ENCODE results near the gene PPP4R4. TPM values are rescaled to one million over a fixed set of nuclear protein-coding genes. Genes with fewer than 3 reads are reported as not detected.
"Not testable (repeated sequence)": the region's sequence is repeated elsewhere in the genome, so short reads cannot be mapped to it uniquely, and the experiment has no call there.

Gene PPP4R4
- total RNA-seq, 3 donors from 2014 or later: 2.0 to 4.2 (median 2.8) TPM

- no peak for ATAC-seq
- Mint-ChIP-seq H3K4me3 (no peak overlapping the region), H3K4me1 (ENCODE audit: low read depth) (peaks cover 2% of the 10 kb centered on the region), H3K36me3 (ENCODE audit: insufficient read depth) (no peaks in the 10 kb centered on the region), H3K27me3 (ENCODE audit: low read depth) (no peaks in the 10 kb centered on the region), H3K9me3 (no peaks in the 10 kb centered on the region)
- DNase-seq: no peak
Measured at GRCh38 chr14:94237983-94238382, 63.9 kb downstream of the PPP4R4 start.

DNA sequence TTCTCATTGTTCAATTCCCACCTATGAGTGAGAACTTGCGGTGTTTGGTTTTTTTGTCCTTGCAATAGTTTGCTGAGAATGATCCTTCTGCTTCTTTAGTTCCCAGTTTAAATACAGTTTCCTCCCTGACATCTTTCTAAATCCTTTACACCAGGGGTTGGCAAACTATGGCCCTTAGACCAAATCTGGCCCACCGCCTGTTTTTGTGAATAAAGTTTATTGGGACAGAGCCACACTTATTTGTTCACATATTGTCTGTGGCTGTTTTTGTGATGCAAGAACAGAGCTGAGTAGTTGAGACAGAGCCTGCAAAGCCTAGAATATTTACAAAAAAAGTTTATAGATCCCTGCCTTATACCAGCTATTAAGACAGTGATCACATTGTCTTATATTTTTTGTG is 65.3 kb downstream of the PPP4R4 start:
- DNase-seq (no peak), ATAC-seq (no peak)
- Mint-ChIP-seq H3K27me3 (ENCODE audit: low read depth) (no peaks in the 10 kb centered on the region), H3K4me1 (ENCODE audit: low read depth) (peaks cover 2% of the 10 kb centered on the region), H3K4me3 (no peak overlapping the region), H3K36me3 (ENCODE audit: insufficient read depth) (no peaks in the 10 kb centered on the region), H3K9me3 (no peaks in the 10 kb centered on the region)

GRCh38 chr14:94244182-94244581 is 70.1 kb downstream of the PPP4R4 start:
- Mint-ChIP-seq H3K27me3 (ENCODE audit: low read depth) (peaks cover 3% of the 10 kb centered on the region), H3K9me3 (no peaks in the 10 kb centered on the region), H3K4me3 (no peak overlapping the region), H3K4me1 (ENCODE audit: low read depth) (no peaks in the 10 kb centered on the region), H3K36me3 (ENCODE audit: insufficient read depth) (peaks cover 9% of the 10 kb centered on the region)
- DNase-seq: no peak
- no peak for ATAC-seq

GRCh38 chr14:94264195-94264594 is 90.1 kb downstream of the PPP4R4 start:
- not testable (repeated sequence) for H3K4me1 Mint-ChIP-seq (ENCODE audit: low read depth); DNase-seq; H3K36me3 Mint-ChIP-seq (ENCODE audit: insufficient read depth); H3K4me3 Mint-ChIP-seq; ATAC-seq; H3K27me3 Mint-ChIP-seq (ENCODE audit: low read depth)
- H3K9me3 Mint-ChIP-seq: peaks cover 23% of the 10 kb centered on the region

DNA sequence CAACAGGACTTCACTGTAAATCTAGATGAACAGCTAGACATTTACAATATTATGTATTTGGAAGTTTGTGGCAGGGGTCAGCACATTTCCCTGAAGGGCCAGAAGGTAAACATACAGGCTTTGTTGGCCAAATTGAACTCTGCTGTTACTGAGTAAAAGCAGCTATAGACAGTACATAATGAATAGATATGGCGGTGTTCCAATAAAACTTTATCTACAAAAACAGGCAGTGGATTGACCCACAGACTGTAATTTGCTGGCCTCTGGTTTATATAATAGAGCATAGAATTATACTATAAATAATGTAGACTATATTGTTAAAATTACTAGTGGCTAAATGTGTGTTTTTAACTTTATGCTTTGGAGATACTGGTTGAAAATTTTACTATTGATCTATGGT is 93.2 kb downstream of the PPP4R4 start:
- DNase-seq (no peak), ATAC-seq (no peak)
- H3K27me3 Mint-ChIP-seq (ENCODE audit: low read depth): peaks cover 10% of the 10 kb centered on the region
- H3K4me1 Mint-ChIP-seq (ENCODE audit: low read depth): no peaks in the 10 kb centered on the region
- H3K9me3 Mint-ChIP-seq: peaks cover 11% of the 10 kb centered on the region
- peaks cover 5% of the 10 kb centered on the region for H3K36me3 Mint-ChIP-seq (ENCODE audit: insufficient read depth)
- H3K4me3 Mint-ChIP-seq: no peak overlapping the region

DNA sequence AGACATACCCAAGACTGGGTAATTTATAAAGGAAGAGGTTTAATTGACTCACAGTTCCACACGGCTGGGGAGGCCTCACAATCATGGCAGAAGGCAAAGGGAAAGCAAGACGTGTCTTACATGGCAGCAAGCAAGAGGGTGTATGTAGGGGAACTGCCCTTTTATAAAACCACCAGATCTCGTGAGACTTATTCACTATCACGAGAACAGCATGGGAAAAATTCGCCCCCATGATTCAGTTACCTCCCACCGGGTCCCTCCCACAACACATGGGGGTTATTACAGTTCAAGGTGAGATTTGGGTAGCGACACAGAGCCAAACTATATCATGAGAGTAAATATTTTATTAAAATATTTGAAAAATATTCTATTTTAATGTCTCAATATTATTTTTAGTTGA is 94.5 kb downstream of the PPP4R4 start:
- not testable (repeated sequence) for H3K4me1 Mint-ChIP-seq (ENCODE audit: low read depth); DNase-seq; H3K4me3 Mint-ChIP-seq; ATAC-seq; H3K27me3 Mint-ChIP-seq (ENCODE audit: low read depth); H3K9me3 Mint-ChIP-seq; H3K36me3 Mint-ChIP-seq (ENCODE audit: insufficient read depth)

- Mint-ChIP-seq H3K4me3 (no peak overlapping the region), H3K27me3 (ENCODE audit: low read depth) (peaks cover 10% of the 10 kb centered on the region), H3K9me3 (no peaks in the 10 kb centered on the region), H3K36me3 (ENCODE audit: insufficient read depth) (peaks cover 3% of the 10 kb centered on the region), H3K4me1 (ENCODE audit: low read depth) (no peaks in the 10 kb centered on the region)
- DNase-seq: no peak
- no peak for ATAC-seq
Measured at GRCh38 chr14:94269156-94269555, 95.0 kb downstream of the PPP4R4 start.

GRCh38 chr14:94276898-94277561 is 102.9 kb downstream of the PPP4R4 start:
- not testable (repeated sequence) for H3K27me3 Mint-ChIP-seq (ENCODE audit: low read depth); H3K4me1 Mint-ChIP-seq (ENCODE audit: low read depth); H3K36me3 Mint-ChIP-seq (ENCODE audit: insufficient read depth); DNase-seq; H3K4me3 Mint-ChIP-seq; ATAC-seq; H3K9me3 Mint-ChIP-seq

- H3K4me1 Mint-ChIP-seq (ENCODE audit: low read depth): no peaks in the 10 kb centered on the region
- peaks cover 2% of the 10 kb centered on the region for H3K27me3 Mint-ChIP-seq (ENCODE audit: low read depth)
- DNase-seq (no peak), ATAC-seq (no peak)
- no peaks in the 10 kb centered on the region for H3K36me3 Mint-ChIP-seq (ENCODE audit: insufficient read depth)
- H3K4me3 Mint-ChIP-seq: no peak overlapping the region
- H3K9me3 Mint-ChIP-seq: no peaks in the 10 kb centered on the region
Measured at GRCh38 chr14:94278731-94279130, 104.6 kb downstream of the PPP4R4 start.

- ATAC-seq (no peak), DNase-seq (no peak)
- peaks cover 4% of the 10 kb centered on the region for H3K27me3 Mint-ChIP-seq (ENCODE audit: low read depth)
- no peaks in the 10 kb centered on the region for H3K4me1 Mint-ChIP-seq (ENCODE audit: low read depth)
- H3K9me3 Mint-ChIP-seq: no peaks in the 10 kb centered on the region
- H3K4me3 Mint-ChIP-seq: no peak overlapping the region
- no peaks in the 10 kb centered on the region for H3K36me3 Mint-ChIP-seq (ENCODE audit: insufficient read depth)
Measured at GRCh38 chr14:94282991-94283723, 109.0 kb downstream of the PPP4R4 start.

DNA sequence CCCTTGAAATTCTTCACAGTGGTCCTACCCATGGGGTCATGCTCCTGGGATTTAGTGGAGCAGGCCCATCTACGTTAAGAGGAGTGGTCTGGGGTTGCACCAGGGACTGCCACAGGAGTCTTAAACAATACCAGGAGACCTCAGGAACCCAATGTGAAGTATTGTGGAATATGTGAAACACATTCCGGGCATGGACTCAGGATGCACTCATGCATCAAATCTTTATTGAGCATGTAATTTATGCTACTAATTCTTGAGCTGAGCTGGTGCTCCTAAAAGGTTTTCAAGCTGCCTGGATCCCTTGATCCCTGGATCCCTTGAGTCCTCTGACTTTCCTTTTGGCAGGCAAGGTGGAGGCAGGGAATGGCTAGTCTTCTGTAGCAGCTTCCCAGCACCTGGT is 110.1 kb downstream of the PPP4R4 start:
- H3K9me3 Mint-ChIP-seq: no peaks in the 10 kb centered on the region
- no peak overlapping the region for H3K4me3 Mint-ChIP-seq
- ATAC-seq (no peak), DNase-seq (no peak)
- no peaks in the 10 kb centered on the region for H3K36me3 Mint-ChIP-seq (ENCODE audit: insufficient read depth)
- peaks cover 1% of the 10 kb centered on the region for H3K27me3 Mint-ChIP-seq (ENCODE audit: low read depth)
- H3K4me1 Mint-ChIP-seq (ENCODE audit: low read depth): no peaks in the 10 kb centered on the region

DNA sequence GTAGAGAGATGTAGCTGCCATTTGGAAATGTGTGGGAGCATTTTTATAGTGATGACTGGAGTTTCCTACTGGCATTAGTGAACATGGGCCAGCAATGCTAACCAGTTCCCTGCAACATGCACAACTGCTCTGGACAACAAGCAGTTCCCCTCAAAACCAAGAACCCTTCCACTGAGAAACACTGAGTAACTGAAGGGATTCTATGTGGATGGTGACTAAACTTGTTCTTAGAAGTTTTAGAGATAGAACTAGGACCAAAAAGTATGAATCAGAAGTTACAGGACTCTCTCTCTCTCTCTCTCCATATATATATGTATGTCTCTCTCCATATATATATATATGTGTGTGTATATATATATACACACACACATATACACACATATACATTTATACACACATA is 111.0 kb downstream of the PPP4R4 start:
- ATAC-seq (no peak), DNase-seq (no peak)
- no peaks in the 10 kb centered on the region for H3K36me3 Mint-ChIP-seq (ENCODE audit: insufficient read depth)
- H3K4me1 Mint-ChIP-seq (ENCODE audit: low read depth): no peaks in the 10 kb centered on the region
- peaks cover 1% of the 10 kb centered on the region for H3K27me3 Mint-ChIP-seq (ENCODE audit: low read depth)
- H3K9me3 Mint-ChIP-seq: no peaks in the 10 kb centered on the region
- no peak overlapping the region for H3K4me3 Mint-ChIP-seq

DNA sequence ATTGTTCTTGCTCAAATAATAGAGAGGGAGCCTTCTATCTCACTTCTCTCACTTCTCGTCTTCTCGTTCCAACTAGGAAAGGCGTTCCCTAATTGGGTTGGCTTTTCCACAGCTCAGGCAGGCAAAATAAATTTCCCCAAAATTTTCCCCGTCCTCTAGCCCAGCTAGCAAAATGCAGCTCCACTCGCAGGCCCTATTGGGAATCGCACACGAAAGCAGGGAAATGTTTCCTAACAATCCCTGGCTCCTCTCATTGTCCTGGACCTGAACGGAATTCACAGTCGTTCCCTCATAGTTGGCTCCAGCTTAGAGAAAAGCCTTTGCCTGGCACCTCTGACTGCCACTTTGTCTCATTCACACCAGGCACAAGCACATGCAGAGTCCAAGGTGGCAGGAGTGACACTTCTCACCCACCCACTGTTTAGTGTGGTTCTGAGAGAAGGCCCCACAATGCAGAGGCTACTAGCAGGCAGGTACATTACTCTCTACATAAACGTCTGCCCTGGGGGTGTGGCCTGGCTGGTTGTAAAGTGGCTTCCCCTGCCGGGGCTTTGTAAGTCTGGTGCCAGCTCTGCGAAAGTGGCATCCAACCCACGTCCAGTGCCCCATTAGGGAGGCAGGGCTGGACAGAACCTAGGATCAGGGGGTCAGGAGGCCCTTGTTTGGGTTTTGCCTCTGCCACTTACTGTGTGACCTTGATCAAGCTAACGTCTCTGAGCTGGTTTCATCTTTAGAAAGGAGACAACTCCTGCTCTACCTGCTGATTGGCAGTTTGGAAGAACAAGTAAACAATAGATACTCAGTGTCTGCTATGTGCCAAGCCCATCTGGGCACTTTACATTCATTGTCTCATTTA is 114.7 kb downstream of the PPP4R4 start:
- ATAC-seq (no peak), DNase-seq (no peak)
- H3K4me3 Mint-ChIP-seq: no peak overlapping the region
- no peaks in the 10 kb centered on the region for H3K9me3 Mint-ChIP-seq
- peaks cover 3% of the 10 kb centered on the region for H3K27me3 Mint-ChIP-seq (ENCODE audit: low read depth)
- H3K4me1 Mint-ChIP-seq (ENCODE audit: low read depth): no peaks in the 10 kb centered on the region
- H3K36me3 Mint-ChIP-seq (ENCODE audit: insufficient read depth): no peaks in the 10 kb centered on the region

DNA sequence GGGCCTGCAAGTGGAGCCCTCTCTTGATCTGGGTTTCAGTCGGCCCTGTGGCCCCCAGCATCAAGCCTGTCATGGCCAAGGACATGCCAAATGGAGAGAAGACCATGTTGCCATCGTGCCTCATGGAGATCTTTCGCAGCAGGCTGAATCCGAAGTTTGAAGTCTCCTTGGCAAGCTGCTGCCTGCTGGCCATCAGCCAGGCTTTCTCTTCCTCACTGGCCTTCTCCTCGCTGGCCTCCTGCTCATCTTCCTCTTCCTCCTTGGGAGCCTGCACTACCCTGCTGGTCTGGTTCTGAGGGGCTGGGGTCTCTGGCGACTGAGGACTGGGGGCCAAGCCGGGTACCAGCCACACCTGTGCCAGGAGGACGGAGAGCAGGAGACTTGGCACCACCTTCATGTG is 116.1 kb downstream of the PPP4R4 start:
- DNase-seq (no peak), ATAC-seq (no peak)
- no peaks in the 10 kb centered on the region for H3K4me1 Mint-ChIP-seq (ENCODE audit: low read depth)
- H3K27me3 Mint-ChIP-seq (ENCODE audit: low read depth): peaks cover 6% of the 10 kb centered on the region
- no peak overlapping the region for H3K4me3 Mint-ChIP-seq
- no peaks in the 10 kb centered on the region for H3K36me3 Mint-ChIP-seq (ENCODE audit: insufficient read depth)
- no peaks in the 10 kb centered on the region for H3K9me3 Mint-ChIP-seq
